Karpas-422 (cell line): ENCODE measurements around the gene ARMH4. TPM values are rescaled to one million over a fixed set of nuclear protein-coding genes. Genes with fewer than 3 reads are reported as not detected.

Experiments used
- DNase-seq: peaks from one replicate; pipeline ENCODE4 v3.0.0-alpha.2; 2015
- H2AFZ ChIP-seq: fragments of 200-600 bp; sonication (generic); 2 replicates; pipeline ENCODE4 v1.6.1; 2014; ENCODE audit warnings: antibody characterized with exemption, low read length, mixed read lengths
- H3K27ac ChIP-seq: fragments of 200-600 bp; sonication (generic); 2 replicates; pipeline ENCODE4 v1.5.1; 2014; ENCODE audit warnings: mild to moderate bottlenecking, low read length, moderate library complexity
- H3K27me3 ChIP-seq: fragments of 200-600 bp; sonication (generic); 2 replicates; pipeline ENCODE4 v1.6.1; 2014; ENCODE audit warnings: low read length, mixed read lengths
- H3K36me3 ChIP-seq: fragments of 200-600 bp; sonication (generic); 2 replicates; pipeline ENCODE4 v1.6.1; 2014; ENCODE audit warnings: low read length, mixed read lengths; ENCODE audit not compliant: insufficient read depth
- H3K4me1 ChIP-seq: fragments of 200-600 bp; sonication (generic); 2 replicates; pipeline ENCODE4 v1.6.1; 2014; ENCODE audit warnings: mild to moderate bottlenecking, low read length, mixed read lengths
- H3K4me2 ChIP-seq: fragments of 200-600 bp; sonication (generic); 2 replicates; pipeline ENCODE4 v1.6.1; 2014; ENCODE audit warnings: low read length, low read depth, mild to moderate bottlenecking; ENCODE audit not compliant: poor library complexity, severe bottlenecking
- H3K4me3 ChIP-seq: fragments of 200-600 bp; sonication (generic); 2 replicates; pipeline ENCODE4 v1.5.1; 2014; ENCODE audit warnings: mild to moderate bottlenecking, antibody characterized with exemption, low read length, mixed read lengths
- H3K79me2 ChIP-seq: fragments of 200-600 bp; sonication (generic); 2 replicates; pipeline ENCODE4 v1.6.1; 2014; ENCODE audit warnings: mild to moderate bottlenecking, low read length, mixed read lengths
- H3K9ac ChIP-seq: fragments of 200-600 bp; sonication (generic); 2 replicates; pipeline ENCODE4 v1.6.0; 2014; ENCODE audit warnings: low read length
- H3K9me2 ChIP-seq: fragments of 200-600 bp; sonication (generic), shearing (Covaris generic); replicated peaks from 2 replicates; pipeline ENCODE4 v1.6.0; 2014; ENCODE audit warnings: mild to moderate bottlenecking, low read length, moderate library complexity; ENCODE audit not compliant: insufficient read depth
- H3K9me3 ChIP-seq: fragments of 300-700, 200-600 bp; sonication (generic); 2 replicates; pipeline ENCODE4 v1.6.1; 2014; ENCODE audit warnings: low read length, mixed read lengths
- H4K20me1 ChIP-seq: fragments of 200-600 bp; sonication (generic); 2 replicates; pipeline ENCODE4 v1.6.1; 2014; ENCODE audit warnings: mild to moderate bottlenecking, antibody characterized with exemption, low read length, low read depth; ENCODE audit not compliant: insufficient read depth
- total RNA-seq: library from RNA; depleted of rRNA; stranded (reverse); fragments of >200 nt; shearing (Covaris generic); gene quantifications from 2 replicates; pipeline ENCODE4 v1.2.3, GENCODE V29; 2014; ENCODE audit warnings: low replicate concordance

The ARMH4 gene
- total RNA-seq, 1 experiment from 2014 or later, result 0.75 TPM

DNA sequence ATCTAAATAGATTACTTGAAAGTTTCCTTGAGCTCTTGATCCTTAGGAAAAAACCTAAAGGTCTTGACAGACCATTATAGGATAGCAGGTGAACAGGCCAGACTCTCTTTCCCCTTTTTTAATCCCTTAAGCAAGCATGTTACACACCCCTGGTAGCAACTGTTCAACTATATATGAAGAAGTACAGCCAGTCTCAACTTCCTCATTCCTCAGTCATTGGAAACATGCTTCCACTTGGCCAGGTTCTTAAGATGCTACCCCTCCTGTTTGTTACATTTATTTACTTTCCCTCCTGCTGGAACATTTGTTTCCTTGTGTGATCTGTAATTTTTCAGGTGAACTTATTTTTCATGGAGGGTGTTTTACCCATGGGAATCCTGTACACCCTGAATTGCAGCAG, 124.1 kb downstream of the ARMH4 start:
- Histone ChIP-seq H3K79me2 (no peaks in the 10 kb centered on the region), H3K9me2 (no peaks in the 10 kb centered on the region), H3K9ac (no peak overlapping the region), H4K20me1 (no peaks in the 10 kb centered on the region), H3K9me3 (no peaks in the 10 kb centered on the region), H3K36me3 (no peaks in the 10 kb centered on the region), H3K4me3 (no peak overlapping the region), H3K27ac (no peak overlapping the region), H2AFZ (no peak overlapping the region), H3K4me1 (no peaks in the 10 kb centered on the region), H3K27me3 (no peaks in the 10 kb centered on the region), H3K4me2 (no peak overlapping the region)
- DNase-seq, result no peak

GRCh38 chr14:58026967-58027366, 125.0 kb downstream of the ARMH4 start:
- H3K9ac ChIP-seq, result no peak overlapping the region
- H3K36me3 ChIP-seq, result no peaks in the 10 kb centered on the region
- H3K27me3 ChIP-seq, result no peaks in the 10 kb centered on the region
- H3K4me3 ChIP-seq, result no peak overlapping the region
- H2AFZ ChIP-seq, result no peak overlapping the region
- no peak overlapping the region for H3K4me2 ChIP-seq
- H3K9me2 ChIP-seq, result no peaks in the 10 kb centered on the region
- DNase-seq, result no peak
- H3K9me3 ChIP-seq, result no peaks in the 10 kb centered on the region
- no peaks in the 10 kb centered on the region for H4K20me1 ChIP-seq
- no peak overlapping the region for H3K27ac ChIP-seq
- H3K79me2 ChIP-seq, result no peaks in the 10 kb centered on the region
- no peaks in the 10 kb centered on the region for H3K4me1 ChIP-seq

DNA sequence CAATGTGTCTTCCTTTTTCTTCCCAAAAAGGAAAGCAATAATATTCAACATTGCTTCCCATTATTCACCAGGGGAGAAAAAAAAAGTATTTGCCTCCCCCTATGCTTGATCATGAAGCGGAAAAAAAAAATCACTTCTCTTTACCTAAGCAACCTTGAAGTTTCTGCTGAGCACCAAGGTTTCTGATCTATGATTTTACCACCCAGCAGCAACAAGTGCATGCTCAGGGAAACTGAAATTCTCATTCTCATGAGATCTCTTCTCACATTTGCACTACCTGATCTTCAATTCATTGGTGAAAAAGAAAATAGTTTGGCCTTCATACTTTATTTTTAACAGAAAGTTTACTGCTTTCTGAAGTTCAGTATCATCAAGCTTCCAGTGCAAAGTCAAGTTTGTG, 125.8 kb downstream of the ARMH4 start:
- no peaks in the 10 kb centered on the region for H3K4me1 ChIP-seq

GRCh38 chr14:58014778-58015177, 137.2 kb downstream of the ARMH4 start:
- Histone ChIP-seq H3K9me3 (no peaks in the 10 kb centered on the region), H3K4me3 (no peak overlapping the region), H3K4me2 (no peak overlapping the region), H3K4me1 (no peaks in the 10 kb centered on the region), H3K27me3 (no peaks in the 10 kb centered on the region), H4K20me1 (no peaks in the 10 kb centered on the region), H3K79me2 (no peaks in the 10 kb centered on the region), H3K36me3 (no peaks in the 10 kb centered on the region), H3K27ac (no peak overlapping the region), H3K9ac (no peak overlapping the region), H3K9me2 (no peaks in the 10 kb centered on the region), H2AFZ (no peak overlapping the region)
- no peak for DNase-seq

More for the DNA sequence above, 125.8 kb downstream of the ARMH4 start:
- H3K9me2 ChIP-seq, result no peaks in the 10 kb centered on the region
- H3K27me3 ChIP-seq, result no peaks in the 10 kb centered on the region
- DNase-seq, result no peak
- H3K9ac ChIP-seq, result no peak overlapping the region
- H3K9me3 ChIP-seq, result no peaks in the 10 kb centered on the region
- no peak overlapping the region for H3K27ac ChIP-seq
- H4K20me1 ChIP-seq, result no peaks in the 10 kb centered on the region
- H3K4me2 ChIP-seq, result no peak overlapping the region
- no peak overlapping the region for H2AFZ ChIP-seq
- H3K4me3 ChIP-seq, result no peak overlapping the region
- no peaks in the 10 kb centered on the region for H3K36me3 ChIP-seq
- no peaks in the 10 kb centered on the region for H3K79me2 ChIP-seq

GRCh38 chr14:58002618-58003017, 149.4 kb downstream of the ARMH4 start:
- H3K9me2 ChIP-seq, result no peaks in the 10 kb centered on the region
- H3K4me1 ChIP-seq, result no peaks in the 10 kb centered on the region
- H3K4me3 ChIP-seq, result no peak overlapping the region
- no peaks in the 10 kb centered on the region for H4K20me1 ChIP-seq
- no peaks in the 10 kb centered on the region for H3K79me2 ChIP-seq
- no peaks in the 10 kb centered on the region for H3K36me3 ChIP-seq
- H3K9ac ChIP-seq, result no peak overlapping the region
- DNase-seq, result no peak
- no peaks in the 10 kb centered on the region for H3K9me3 ChIP-seq
- H3K4me2 ChIP-seq, result no peak overlapping the region
- no peaks in the 10 kb centered on the region for H3K27me3 ChIP-seq
- H3K27ac ChIP-seq, result no peak overlapping the region
- no peak overlapping the region for H2AFZ ChIP-seq

DNA sequence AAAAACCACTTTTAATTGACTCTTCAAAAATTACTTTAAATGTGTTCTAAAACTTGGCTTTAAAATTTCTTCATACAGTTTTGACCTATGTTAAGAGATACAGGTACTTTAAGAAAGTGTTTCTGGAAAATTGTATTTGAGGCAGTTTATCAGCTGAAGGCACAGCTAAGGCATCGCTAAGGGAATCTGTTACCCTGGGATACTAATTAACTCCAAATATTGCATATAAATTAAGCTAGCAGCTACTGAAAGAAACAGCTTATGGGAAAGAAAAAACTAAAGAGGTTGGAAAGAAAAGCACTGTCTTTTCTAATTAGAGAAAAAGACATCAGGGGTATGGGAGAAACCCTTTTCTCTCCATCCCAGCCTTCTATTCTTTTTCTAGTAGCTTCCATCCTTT, 152.0 kb downstream of the ARMH4 start:
- Histone ChIP-seq H3K36me3 (no peaks in the 10 kb centered on the region), H2AFZ (no peak overlapping the region), H3K9me2 (no peaks in the 10 kb centered on the region), H4K20me1 (no peaks in the 10 kb centered on the region), H3K4me1 (no peaks in the 10 kb centered on the region), H3K4me3 (no peak overlapping the region), H3K27me3 (no peaks in the 10 kb centered on the region), H3K79me2 (no peaks in the 10 kb centered on the region), H3K27ac (no peak overlapping the region), H3K9ac (no peak overlapping the region), H3K9me3 (no peaks in the 10 kb centered on the region), H3K4me2 (no peak overlapping the region)
- DNase-seq, result no peak

GRCh38 chr14:57999471-57999870, 152.5 kb downstream of the ARMH4 start:
- Histone ChIP-seq H3K4me1 (no peaks in the 10 kb centered on the region), H3K4me3 (no peak overlapping the region), H3K9ac (no peak overlapping the region), H3K27ac (no peak overlapping the region), H3K9me3 (no peaks in the 10 kb centered on the region), H3K36me3 (no peaks in the 10 kb centered on the region), H3K27me3 (no peaks in the 10 kb centered on the region), H2AFZ (no peak overlapping the region), H3K79me2 (no peaks in the 10 kb centered on the region), H3K9me2 (no peaks in the 10 kb centered on the region), H3K4me2 (no peak overlapping the region), H4K20me1 (no peaks in the 10 kb centered on the region)
- DNase-seq, result no peak

DNA sequence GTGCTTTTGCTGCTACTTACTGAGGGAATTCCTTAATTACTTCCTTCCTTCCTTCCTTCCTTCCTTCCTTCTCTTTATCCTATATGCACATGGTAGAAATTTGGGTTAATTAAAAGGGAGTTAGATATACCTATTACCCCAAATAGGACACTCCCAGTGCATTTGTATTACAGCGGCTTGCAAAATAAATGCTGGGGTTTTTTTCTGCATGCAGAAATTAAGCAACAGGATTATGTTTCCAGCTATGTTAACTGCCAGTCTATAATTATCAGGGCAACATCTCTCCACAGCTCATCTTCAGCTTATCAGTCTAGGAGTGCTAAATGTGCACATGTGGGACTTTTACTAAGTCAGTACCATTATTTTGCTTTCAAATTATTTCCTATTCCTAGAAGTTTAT, 153.2 kb downstream of the ARMH4 start:
- Histone ChIP-seq H3K27me3 (no peaks in the 10 kb centered on the region), H3K79me2 (no peaks in the 10 kb centered on the region), H3K4me2 (no peak overlapping the region), H3K9ac (no peak overlapping the region), H4K20me1 (no peaks in the 10 kb centered on the region), H3K4me1 (no peaks in the 10 kb centered on the region), H3K27ac (no peak overlapping the region), H2AFZ (no peak overlapping the region), H3K9me2 (no peaks in the 10 kb centered on the region), H3K4me3 (no peak overlapping the region), H3K9me3 (no peaks in the 10 kb centered on the region), H3K36me3 (no peaks in the 10 kb centered on the region)
- DNase-seq, result no peak

- Histone ChIP-seq H3K4me1 (no peaks in the 10 kb centered on the region), H3K79me2 (no peaks in the 10 kb centered on the region), H2AFZ (no peak overlapping the region), H3K36me3 (no peaks in the 10 kb centered on the region), H3K9me2 (no peaks in the 10 kb centered on the region), H3K4me2 (no peak overlapping the region), H3K9me3 (no peaks in the 10 kb centered on the region), H3K27ac (no peak overlapping the region), H3K27me3 (0 out of 2 replicates have a peak, but pooled peaks cover 3% of the 10 kb centered on the region), H4K20me1 (no peaks in the 10 kb centered on the region), H3K4me3 (no peak overlapping the region), H3K9ac (no peak overlapping the region)
- no peak for DNase-seq
Observed at GRCh38 chr14:57991353-57991752, 160.7 kb downstream of the ARMH4 start.
